ENCODE results near the gene MTERF4.

- no peak for TF ChIP-seq POLR2A (IDR thresholded peaks at IDR 0.05; ENCODE audit: low read length)
- no peak for TF ChIP-seq GATA1 (IDR thresholded peaks at IDR 0.05; ENCODE audit: low read depth, low read length)
These were observed 40.5 kb upstream of the MTERF4 start for GRCh38 chr2:241142593-241142992.

All from erythroblast (primary cell).